Activated CD4-positive, alpha-beta T cell treated with anti-CD3 and anti-CD28 coated beads, Interleukin-2, Interleukin-4, amounts not matched to agents 100 ng/mL and 50 ng/mL, durations not matched to agents 16 hours and 8 hours (primary cell): ENCODE results near the gene GRAMD1C.

Source experiments
- DNase-seq: peaks from one replicate; pipeline ENCODE4 v3.0.0-alpha.2; 2020; ENCODE audit warnings: low spot score

The GRAMD1C gene

DNA sequence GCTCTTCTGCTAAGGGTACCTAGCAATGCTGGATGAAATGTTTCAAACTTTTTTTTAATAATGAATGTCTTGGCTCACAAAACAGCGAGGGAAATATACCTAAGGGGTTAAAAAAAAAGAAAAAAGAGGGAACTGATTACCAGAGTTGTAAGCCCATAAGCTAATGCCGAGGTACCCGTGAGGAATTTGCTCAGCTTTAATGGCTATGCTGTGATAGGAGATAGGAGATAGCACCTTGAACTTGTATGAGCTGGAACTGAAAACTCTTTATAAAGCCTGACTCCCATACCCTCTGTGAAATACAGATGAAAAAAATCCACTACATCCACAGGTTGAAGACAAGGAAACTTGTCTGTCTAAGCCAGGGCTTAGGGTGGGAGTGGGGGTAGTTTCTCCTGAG, 13.9 kb downstream of the GRAMD1C start:
- DNase-seq = no peak

DNA sequence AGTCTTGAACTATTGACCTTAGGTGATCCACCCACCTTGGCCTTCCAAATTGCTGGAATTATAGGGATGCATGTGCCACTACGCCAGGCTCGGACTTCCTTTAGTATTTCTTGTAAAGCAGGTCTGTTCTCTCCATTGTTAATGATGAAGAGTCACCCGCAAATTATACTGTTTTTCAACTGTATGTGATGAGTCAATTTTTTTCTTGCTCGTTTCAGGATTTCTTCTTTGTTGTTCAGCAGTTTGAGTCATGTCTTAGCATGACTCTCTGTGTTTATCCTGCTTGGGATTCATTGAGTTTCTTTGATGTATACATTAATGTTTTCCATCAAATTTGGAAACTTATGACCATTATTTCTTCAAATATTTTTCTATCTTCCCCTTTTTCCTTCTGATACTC, 28.9 kb downstream of the GRAMD1C start:
- DNase-seq = no peak

- DNase-seq = no peak
These were observed 34.7 kb downstream of the GRAMD1C start for GRCh38 chr3:113873293-113873692.

DNA sequence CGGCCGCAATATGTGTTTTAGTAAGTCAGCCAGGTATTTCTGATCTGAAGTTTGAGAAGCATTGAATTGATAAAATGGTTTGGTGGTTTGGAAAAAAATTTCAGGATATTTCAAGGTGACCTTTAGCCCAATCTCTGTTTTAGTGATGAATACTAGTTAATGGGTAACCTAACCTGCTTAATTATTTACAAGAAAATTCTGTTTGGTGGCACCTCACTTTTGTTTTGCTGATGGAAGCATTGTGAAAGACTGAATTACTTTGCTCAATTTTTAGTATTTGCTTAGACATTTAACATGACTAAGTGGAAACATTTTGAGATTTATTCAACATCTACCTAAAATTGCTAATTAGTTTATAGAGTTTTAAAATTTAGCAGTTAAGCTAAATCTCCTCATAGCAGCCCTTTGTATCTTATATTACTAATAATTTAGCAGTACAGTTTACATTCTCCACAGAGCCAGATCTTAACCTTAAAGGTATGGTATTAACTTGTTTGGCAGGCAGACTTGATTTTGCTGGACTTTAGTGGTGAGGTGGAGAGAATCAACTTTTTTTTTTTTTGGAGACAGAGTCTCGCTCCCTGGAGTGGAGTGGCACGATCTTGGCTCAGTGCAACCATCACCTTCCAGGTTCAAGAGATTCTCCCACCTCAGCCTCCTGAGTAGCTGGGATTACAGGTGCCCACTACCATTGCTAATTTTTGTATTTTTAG, 35.4 kb downstream of the GRAMD1C start:
- DNase-seq = no peak

DNA sequence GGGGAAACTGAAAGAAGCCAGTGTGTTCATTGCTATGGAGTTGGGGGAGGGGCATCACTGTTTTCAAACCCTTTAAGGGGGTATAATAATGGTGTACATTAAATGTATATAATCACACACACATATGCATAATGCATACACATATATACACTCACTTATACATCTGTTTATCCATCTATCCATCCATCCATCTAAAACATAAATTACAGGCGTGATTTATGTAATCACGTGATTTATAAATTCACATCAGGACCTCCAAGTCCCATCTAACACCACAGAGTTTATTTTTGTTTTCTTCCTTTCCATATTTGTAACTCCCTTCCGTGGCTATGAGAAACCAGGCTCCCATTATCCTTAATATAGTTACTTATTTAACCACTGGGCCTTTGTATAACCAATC, 39.8 kb downstream of the GRAMD1C start:
- no peak for DNase-seq

- DNase-seq = no peak
These were observed 46.5 kb downstream of the GRAMD1C start for GRCh38 chr3:113885050-113885449.

DNA sequence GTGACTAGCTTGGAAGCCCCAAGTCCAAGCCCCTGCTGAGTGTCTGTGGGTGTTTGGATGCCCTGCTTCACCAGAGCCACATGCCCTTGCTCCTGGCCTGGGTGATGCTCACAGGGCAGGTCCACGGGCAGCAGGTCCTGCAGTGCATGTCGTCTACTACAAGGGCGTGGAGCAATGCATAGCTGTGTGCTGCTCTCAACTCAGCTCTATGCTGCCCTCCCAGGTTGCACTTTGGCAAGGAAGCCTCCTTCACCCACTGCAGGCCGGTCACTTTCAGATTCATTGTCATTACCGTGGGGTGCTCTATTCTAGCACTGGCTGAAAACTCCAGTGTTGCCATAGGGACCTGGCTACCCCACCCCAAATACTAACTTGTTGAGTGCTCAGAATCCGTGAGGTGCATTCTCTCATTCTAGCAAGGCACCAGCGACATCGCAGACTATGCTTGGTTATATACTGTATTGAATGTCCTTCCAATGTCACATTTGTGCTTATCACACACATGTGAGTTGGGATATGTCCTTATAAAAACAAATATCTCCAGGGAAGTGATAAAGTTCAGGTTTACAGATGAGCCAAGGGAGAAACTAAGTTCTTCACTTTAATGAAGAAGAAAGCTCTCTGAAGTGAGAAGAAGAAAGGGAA, 51.8 kb downstream of the GRAMD1C start:
- DNase-seq = no peak

DNA sequence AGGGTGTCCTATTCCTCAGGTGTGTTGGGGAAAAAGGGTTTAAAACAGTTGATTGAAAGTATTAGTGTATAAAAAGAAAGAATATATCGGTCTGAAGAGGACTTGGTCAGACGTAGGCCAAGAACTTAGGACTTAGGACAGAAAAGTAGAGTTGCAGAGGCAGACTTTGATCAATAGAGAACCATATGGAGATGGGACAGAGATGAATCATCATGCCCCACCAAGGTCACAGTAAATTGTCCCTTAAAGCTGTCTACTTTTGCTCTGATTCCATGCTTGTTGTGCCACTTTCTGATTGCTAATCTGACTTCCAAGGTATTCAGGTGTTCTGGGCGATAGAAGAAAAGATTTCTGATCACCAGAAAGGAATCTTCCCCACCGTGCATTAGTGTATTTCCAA, 56.3 kb downstream of the GRAMD1C start:
- no peak for DNase-seq

GRCh38 chr3:113895964-113896363, 57.4 kb downstream of the GRAMD1C start:
- no peak for DNase-seq

- no peak for DNase-seq
These were observed 58.3 kb downstream of the GRAMD1C start for GRCh38 chr3:113896930-113897329.

DNA sequence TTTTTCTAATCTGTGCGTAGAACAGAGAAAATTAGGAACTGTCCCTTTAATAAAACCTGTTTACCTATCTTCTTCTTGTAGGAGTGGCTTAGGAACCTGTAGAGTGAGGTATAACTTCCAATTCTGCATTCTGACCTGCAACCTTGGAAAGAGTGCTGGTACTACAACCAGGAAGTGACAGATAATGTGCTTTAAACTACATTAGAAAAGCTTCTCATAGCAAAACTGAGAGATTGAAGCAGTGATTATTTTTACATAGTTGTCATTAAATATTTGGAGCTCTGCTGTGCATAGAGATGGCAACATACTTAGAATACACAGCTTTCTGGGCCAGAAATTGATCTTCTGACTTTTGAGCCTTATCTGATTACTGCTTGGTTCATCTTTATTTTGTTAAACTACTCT, 58.8 kb downstream of the GRAMD1C start:
- no peak for DNase-seq

DNA sequence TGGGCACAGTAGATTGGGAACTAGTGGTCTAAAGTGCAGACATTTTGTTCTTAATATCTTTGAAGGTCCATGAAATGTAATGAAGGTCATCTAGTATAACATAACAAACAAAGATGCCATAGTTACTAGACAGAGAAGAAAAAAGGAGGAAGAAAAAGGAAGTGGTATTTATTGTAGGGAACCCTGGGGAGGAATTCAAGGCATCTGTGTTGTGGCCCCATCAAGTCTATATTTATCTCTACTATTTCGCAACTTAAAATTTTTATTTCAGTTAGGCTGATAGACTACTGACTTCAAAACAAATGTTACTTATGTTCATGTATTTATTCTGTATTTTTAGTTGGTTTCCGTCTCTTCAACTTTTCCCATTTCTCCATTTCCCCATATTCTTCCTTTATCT, 60.3 kb downstream of the GRAMD1C start:
- no peak for DNase-seq

DNA sequence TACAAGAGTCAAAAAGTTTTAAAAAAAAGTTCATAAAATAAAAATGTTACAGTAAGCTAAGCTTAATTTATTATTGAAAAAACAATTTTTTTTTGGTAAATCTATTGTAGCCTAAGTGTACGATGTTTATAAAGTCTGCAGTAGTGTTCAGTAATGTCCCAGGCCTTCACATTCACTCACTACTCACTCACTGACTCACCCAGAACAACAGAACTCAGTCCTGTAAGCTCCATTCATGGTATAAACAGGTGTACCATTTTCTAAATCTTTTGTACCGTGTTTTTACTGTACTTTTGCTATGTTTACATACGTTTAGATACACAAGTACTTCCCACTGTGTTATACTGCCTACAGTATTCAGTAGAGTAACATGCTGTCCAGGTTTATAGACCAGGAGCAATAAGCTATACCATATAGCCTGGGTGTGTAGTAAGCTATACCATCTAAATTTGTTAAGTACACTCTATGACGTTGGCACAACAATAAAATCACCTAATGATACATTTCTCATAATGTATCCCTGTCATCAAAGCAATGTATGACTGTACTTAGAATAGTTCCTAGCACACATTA, 68.1 kb downstream of the GRAMD1C start:
- no peak for DNase-seq

DNA sequence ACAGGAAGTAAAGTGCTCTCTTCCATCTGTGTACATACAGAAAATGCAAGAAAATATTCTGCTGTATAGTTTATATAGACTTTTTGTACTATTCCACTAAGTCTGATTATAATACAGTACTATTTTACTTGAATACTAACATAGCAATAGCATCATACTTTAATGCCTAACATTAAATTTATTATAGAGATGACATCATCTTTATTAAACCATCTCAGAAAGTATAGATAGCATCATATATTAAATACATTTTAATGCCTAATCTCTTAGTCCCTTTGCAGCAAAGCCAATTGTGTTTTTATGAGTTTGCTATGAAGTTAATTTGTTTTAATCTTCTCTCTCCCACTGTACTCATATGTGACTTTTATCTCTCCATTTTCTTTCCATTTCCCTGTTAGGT, 69.5 kb downstream of the GRAMD1C start:
- DNase-seq = no peak

GRCh38 chr3:113910966-113911365, 72.4 kb downstream of the GRAMD1C start:
- no peak for DNase-seq

DNA sequence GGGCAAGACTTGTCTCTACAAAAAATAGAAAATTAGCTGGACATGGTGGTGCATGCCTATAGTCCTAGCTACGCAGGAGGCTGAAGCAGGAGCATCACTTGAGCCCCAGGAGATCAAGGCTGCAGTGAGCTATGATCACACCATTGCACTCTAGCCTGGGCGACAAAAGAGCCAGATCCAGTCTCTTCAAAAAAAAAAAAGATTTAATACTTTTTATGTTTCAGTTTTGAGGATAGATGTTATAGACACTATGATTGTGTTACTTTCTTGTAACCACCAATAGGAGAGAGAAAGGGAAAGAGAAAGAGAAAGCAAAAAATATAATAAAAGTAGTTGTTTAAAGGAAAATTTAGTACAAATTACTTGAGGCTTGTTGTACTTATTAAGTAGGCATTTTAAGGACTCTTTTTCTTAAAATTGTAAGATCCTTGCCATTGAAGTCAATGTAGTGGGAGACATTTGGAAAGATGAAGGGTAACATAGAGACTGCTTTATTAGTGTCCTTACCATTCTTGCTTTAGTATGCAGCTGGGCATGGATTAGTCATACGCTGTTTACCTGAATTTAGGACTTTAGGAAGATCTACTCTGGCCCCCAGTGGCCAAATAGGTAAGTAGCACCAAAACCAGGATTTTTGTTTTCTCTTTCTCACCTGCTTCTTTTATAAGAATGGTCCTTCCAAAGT, 74.1 kb downstream of the GRAMD1C start:
- peak; percentile 50 for DNase-seq

- DNase-seq = no peak
These were observed 76.1 kb downstream of the GRAMD1C start for GRCh38 chr3:113914646-113915045.

DNA sequence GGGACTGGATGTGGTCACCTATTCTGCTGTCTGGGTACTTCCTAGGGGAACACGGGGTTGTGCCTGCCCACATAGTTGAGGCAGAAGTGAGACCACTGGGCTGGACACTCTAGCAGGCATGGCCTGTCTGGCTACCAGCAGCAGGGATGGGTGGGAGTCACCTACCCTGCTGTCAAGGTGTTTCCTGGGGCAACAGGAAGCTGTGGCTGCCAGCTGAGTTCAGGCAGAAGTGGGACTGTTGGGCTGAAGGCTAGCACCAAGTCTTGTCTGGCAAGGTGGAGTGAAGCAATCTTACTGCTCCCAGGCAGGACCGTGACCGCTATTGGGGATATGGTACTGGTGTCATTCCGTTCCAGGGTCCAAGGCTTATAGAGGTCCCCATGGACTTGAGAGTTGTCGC, 89.0 kb downstream of the GRAMD1C start:
- no peak for DNase-seq

GRCh38 chr3:113946831-113947230, 108.2 kb downstream of the GRAMD1C start:
- DNase-seq = no peak

DNA sequence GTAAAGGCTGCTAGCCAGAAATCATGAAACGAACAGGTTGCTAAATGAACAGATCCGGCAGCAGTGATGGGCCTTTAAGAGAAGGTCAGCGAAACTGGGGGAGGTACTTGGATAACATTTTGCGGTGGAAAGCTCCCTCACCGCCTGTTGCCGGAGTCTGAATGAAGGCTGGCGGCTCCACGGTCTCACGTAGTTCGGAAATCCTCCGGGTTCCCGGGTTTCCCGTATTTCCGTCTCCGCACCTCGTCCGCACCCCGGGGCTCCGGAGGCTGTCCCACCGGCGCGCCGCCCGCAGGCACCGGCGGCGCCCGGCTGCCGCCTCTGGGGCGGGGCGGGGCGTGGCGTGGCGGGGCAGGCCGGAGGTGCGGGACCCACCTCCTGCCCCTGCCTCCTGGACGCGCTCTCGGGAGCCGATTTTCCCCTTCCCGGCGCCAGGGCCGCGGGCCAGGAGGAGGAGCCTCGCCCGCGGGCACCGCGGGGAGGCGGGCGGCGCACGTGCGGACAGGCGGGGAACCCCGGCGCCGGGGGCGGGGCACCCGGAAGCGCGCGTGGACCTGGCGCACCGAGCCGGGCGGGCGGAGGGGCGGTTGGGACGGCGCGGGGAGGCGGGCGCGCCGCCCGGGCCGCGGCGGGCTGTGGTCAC, 108.9 kb downstream of the GRAMD1C start, which contains the start of gene ZDHHC23:
ZDHHC23 (plus strand) TSS at position 642 of the 643 bp plus-strand sequence. CDS start 790 bp downstream, outside the sequence.
- peak; percentile 50 for DNase-seq

- DNase-seq = peak; percentile 9
These were observed 109.7 kb downstream of the GRAMD1C start for GRCh38 chr3:113948015-113948917.
